ENCODE results near the gene TC2N. TPM values are rescaled to one million over a fixed set of nuclear protein-coding genes. Genes with fewer than 3 reads are reported as not detected.

The TC2N gene
- total RNA-seq, 1 donor from 2014 or later: 56.7 TPM

DNA sequence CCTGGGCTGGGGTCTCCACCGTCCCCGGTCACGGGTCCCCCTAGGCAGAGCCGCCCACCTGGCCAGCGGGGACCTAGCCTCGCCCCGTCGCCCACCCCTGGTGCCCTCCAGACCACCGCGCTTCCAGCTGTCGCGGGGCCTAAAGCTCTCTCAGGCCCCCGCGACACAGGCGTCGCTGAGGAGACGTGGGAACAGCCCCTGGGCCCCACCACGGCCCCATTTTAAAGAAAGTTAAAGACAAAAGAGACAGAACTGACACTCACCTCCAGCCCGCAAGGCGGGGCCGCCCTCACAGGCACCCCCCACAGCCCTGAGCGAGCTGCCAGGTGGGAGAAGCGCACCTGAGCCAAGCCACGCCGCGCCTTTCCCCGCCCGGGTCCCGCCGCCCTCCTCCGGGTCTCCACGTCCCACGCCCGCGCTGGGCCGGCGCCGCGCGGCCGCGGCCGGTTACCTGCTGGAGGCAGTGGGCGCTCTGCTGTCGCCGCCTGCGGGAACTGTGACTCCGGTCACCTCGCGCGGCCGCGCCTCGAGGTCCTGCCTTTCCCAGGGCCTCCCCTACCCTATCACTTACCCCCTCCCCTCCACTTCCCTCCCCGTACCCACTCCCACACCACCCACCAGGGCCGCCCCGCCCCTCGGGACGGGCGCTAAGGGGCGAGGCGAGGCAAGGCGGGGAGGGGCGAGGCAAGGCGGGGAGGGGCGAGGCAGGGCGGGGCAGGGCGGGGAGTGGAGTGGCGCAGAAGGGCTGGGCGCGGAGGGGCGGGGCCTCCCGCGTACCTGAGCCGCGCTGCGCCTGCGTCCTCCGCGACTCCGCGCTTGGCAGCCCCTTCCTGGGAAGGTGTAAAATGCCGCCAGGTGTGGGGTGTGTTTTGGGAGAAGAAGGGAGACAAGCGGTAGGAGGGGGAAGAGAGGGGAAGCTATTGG, 31.2 kb downstream of the TC2N start:
- DNase-seq: peak; percentile 96

DNA sequence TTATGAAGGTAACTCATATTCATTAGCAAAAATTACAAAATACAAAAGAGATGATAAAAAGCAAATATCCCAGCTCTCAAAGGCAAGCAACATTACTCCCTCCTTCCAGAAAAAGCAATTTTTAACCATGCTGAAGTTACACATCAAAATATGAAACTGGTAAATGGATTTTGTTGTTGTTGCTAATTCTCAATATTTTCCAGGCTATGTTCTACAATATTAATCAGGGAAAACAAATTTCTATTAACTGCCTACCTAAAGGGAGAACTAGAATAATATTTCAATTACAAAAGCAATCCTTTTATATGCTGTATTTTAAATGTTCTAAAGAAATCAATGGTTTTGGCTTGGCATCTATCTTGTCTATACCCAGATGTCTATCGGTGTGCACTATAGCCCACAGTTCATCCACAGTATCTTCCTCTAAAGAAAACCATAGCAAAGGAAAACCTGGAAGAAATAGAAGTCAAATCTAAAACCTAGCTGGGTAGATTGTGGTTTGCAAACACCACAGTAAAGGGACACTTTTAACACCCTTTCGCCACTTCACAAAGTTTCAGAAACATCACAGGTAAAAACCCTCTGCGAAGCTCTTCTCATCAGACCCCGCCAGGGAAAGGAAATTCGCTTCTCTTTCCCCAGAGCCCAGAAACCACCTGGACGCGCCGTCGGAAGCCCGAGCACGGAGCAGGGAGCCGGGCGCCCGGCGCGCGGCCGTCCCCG, 32.0 kb downstream of the TC2N start:
- Histone ChIP-seq H3K9me3 (no peaks in the 10 kb centered on the region), H3K4me3 (peak overlapping the region; percentile 68), H3K27me3 (no peaks in the 10 kb centered on the region), H3K27ac (peak overlapping the region; percentile 87), H3K4me1 (peaks cover 13% of the 10 kb centered on the region), H3K36me3 (no peaks in the 10 kb centered on the region)
- TF ChIP-seq, protein P1, sequence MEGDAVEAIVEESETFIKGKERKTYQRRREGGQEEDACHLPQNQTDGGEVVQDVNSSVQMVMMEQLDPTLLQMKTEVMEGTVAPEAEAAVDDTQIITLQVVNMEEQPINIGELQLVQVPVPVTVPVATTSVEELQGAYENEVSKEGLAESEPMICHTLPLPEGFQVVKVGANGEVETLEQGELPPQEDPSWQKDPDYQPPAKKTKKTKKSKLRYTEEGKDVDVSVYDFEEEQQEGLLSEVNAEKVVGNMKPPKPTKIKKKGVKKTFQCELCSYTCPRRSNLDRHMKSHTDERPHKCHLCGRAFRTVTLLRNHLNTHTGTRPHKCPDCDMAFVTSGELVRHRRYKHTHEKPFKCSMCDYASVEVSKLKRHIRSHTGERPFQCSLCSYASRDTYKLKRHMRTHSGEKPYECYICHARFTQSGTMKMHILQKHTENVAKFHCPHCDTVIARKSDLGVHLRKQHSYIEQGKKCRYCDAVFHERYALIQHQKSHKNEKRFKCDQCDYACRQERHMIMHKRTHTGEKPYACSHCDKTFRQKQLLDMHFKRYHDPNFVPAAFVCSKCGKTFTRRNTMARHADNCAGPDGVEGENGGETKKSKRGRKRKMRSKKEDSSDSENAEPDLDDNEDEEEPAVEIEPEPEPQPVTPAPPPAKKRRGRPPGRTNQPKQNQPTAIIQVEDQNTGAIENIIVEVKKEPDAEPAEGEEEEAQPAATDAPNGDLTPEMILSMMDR (IDR thresholded peaks at IDR 0.05): no peak
- ATAC-seq: peak; percentile 4
- no peak for DNase-seq
- intact Hi-C loops (cut with DNase I): no loop called here

More for the DNA sequence above, 31.2 kb downstream of the TC2N start:
- Histone ChIP-seq H3K27me3 (no peaks in the 10 kb centered on the region), H3K36me3 (no peaks in the 10 kb centered on the region), H3K9me3 (no peaks in the 10 kb centered on the region), H3K4me1 (peaks cover 8% of the 10 kb centered on the region), H3K4me3 (peak overlapping the region; percentile 68), H3K27ac (peak overlapping the region; percentile 87)
- TF ChIP-seq, protein P1 (IDR thresholded peaks at IDR 0.05): no peak
- intact Hi-C loops (cut with DNase I): no loop called here
- peak; percentile 99 for ATAC-seq

DNA sequence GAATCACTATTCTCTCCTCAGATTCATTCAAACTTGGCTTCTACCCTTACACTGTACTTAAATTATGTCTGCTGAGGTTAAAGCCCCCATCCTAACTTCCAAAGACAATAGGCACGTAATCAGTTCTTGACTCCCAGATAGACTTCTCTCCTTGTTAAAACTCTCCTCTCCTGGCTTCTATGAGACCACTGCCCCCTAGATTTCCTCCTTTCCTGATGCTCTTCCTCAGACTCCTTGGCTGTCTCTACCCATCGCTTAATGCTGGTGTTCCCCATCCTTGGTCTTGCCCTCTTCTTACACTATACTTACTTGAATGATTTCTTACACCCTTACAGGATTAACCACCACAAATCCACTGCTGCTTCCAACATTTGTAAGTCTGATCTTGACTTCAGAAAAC, 32.8 kb downstream of the TC2N start:
- ATAC-seq: no peak
- no peaks in the 10 kb centered on the region for H3K27me3 ChIP-seq
- no peaks in the 10 kb centered on the region for H3K9me3 ChIP-seq
- TF ChIP-seq, protein P1 (IDR thresholded peaks at IDR 0.05): no peak
- H3K4me1 ChIP-seq: peaks cover 20% of the 10 kb centered on the region
- intact Hi-C loops (cut with DNase I): no loop called here
- DNase-seq: no peak
- peak overlapping the region; percentile 87 for H3K27ac ChIP-seq
- peak overlapping the region; percentile 68 for H3K4me3 ChIP-seq
- H3K36me3 ChIP-seq: no peaks in the 10 kb centered on the region

DNA sequence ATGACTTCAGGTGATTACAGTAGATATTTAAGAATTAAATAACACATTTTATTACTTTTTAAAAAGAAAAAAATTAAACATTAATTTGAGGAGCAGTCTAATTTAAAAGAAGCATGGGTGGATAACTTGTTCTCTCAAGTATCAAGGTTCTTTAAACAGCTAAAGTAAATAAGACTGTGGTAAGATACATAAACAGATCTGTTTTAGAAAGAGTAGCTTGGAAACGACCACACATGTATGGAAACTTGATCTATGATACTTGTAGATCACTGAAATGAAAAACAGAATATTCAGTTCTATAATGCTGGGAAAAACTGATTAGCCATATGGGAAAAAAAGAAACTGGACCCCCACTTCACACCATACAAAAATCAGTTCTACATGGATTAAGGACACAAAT, 36.0 kb downstream of the TC2N start:
- intact Hi-C loops (cut with DNase I): no loop called here
- TF ChIP-seq, protein P1 (IDR thresholded peaks at IDR 0.05): no peak
- no peak for DNase-seq
- no peak overlapping the region for H3K4me3 ChIP-seq
- peak overlapping the region; percentile 39 for H3K27ac ChIP-seq
- H3K36me3 ChIP-seq: no peaks in the 10 kb centered on the region
- ATAC-seq: no peak
- H3K4me1 ChIP-seq: peaks cover 12% of the 10 kb centered on the region
- no peaks in the 10 kb centered on the region for H3K27me3 ChIP-seq
- H3K9me3 ChIP-seq: no peaks in the 10 kb centered on the region

DNA sequence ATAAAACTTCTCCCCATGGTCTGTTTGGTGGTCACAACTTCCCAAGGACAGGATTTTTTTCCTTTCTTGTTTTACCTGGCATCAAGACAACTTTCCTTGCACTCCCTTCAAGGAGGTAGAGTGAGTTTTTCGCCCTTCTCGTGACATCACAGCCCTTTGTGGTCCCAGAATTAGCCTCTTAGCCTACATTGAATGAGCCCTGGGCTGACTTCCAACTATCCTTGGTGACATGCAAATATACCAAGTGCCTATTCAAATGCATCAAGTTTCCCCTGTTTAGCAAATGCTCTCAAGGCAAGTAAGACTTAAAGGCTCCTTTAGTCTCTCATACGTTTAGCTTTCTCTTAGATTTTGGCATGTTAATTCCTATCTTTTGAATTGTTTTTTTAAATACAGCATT, 36.6 kb downstream of the TC2N start:
- intact Hi-C loops (cut with DNase I): no loop called here
- no peak overlapping the region for H3K4me3 ChIP-seq
- peaks cover 12% of the 10 kb centered on the region for H3K4me1 ChIP-seq
- H3K27ac ChIP-seq: peak overlapping the region; percentile 39
- DNase-seq (no peak), ATAC-seq (peak; percentile 86)
- H3K27me3 ChIP-seq: no peaks in the 10 kb centered on the region
- H3K36me3 ChIP-seq: no peaks in the 10 kb centered on the region
- no peaks in the 10 kb centered on the region for H3K9me3 ChIP-seq
- TF ChIP-seq, protein P1 (IDR thresholded peaks at IDR 0.05): no peak

Data from upper lobe of right lung (tissue), 1 donor.